ENCODE data around the gene MMP10. TPM values are rescaled to one million over a fixed set of nuclear protein-coding genes. Genes with fewer than 3 reads are reported as not detected.

Gene MMP10
- total RNA-seq, 1 experiment from 2014 or later: not detected

DNA sequence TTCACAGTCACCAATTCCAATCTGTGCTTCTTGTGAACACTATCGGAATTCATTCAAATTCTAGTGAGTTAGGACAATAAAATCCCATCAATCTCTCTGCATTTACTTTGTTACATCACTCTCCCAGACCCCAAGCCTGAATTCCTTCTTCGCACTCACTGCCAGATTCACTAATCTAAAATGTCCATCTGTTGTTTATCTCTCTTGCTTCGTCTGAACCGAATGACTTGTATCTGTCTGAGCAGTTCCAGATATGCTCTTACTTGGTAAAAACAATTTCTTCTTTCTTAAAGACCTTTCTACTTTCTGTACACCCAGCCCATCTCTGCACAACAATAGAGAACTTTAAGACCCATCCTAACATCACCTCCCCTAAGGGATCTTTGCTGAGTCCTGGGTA lies 7.0 kb downstream of the MMP10 start:
- no peak for DNase-seq
- Histone ChIP-seq H3K9me2 (ENCODE audit: insufficient read depth) (no peaks in the 10 kb centered on the region), H3K4me2 (no peak overlapping the region), H3K9me3 (ENCODE audit: insufficient read depth, low read depth) (no peaks in the 10 kb centered on the region), H4K20me1 (ENCODE audit: insufficient read depth) (no peaks in the 10 kb centered on the region), H3K4me1 (replicated peaks; ENCODE audit: insufficient read depth) (no peaks in the 10 kb centered on the region), H3K36me3 (ENCODE audit: low read depth) (no peaks in the 10 kb centered on the region), H3K4me3 (no peak overlapping the region), H3K27ac (no peak overlapping the region), H3K79me2 (ENCODE audit: low read depth) (no peaks in the 10 kb centered on the region), H2AFZ (no peak overlapping the region), H3K27me3 (ENCODE audit: insufficient read depth, low read depth) (no peaks in the 10 kb centered on the region), H3F3A (ENCODE audit: insufficient read depth, low read depth) (no peaks in the 10 kb centered on the region)
- no TSS peak for BruUV-seq (replicated peaks)
- ChIA-PET CTCF (no interaction called here), POLR2A (ENCODE audit: unreplicated experiment) (no interaction called here)
- TF ChIP-seq CTCF (conservative IDR thresholded peaks at IDR 0.05) (no peak), EZH2 (IDR thresholded peaks at IDR 0.05; ENCODE audit: low read depth) (no peak)
- intact Hi-C loops (cut with micrococcal nuclease; ENCODE audit: unreplicated experiment): no loop called here

DNA sequence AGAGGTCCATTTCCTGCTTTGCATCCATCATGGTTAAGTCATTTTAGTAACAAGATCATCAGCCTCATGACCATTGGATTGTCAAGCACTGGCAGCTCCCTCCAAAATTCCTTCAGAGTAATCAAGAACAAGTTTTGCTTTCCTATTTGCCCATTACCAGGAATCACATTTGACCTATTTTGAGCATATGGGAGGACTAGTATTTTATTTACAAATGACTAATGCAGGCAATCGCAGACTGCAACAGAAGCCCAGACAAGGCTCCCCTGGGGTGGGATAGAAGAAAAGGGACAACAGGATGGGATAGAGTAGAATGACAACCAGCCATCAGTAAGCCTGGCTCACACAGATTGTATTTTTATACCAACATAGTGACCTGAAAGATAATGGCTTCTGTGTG lies 9.1 kb downstream of the MMP10 start:
- no peaks in the 10 kb centered on the region for H3F3A ChIP-seq (ENCODE audit: insufficient read depth, low read depth)
- no peaks in the 10 kb centered on the region for H3K4me1 ChIP-seq (replicated peaks; ENCODE audit: insufficient read depth)
- H3K27me3 ChIP-seq (ENCODE audit: insufficient read depth, low read depth): no peaks in the 10 kb centered on the region
- ChIA-PET CTCF (no interaction called here), POLR2A (ENCODE audit: unreplicated experiment) (no interaction called here)
- no peak overlapping the region for H3K27ac ChIP-seq
- peak in 1 of 2 experiments; percentile 25 for DNase-seq
- no peaks in the 10 kb centered on the region for H3K9me2 ChIP-seq (ENCODE audit: insufficient read depth)
- no peak overlapping the region for H2AFZ ChIP-seq
- H3K9me3 ChIP-seq (ENCODE audit: insufficient read depth, low read depth): no peaks in the 10 kb centered on the region
- no TSS peak for BruUV-seq (replicated peaks)
- no peaks in the 10 kb centered on the region for H3K79me2 ChIP-seq (ENCODE audit: low read depth)
- H3K4me2 ChIP-seq: no peak overlapping the region
- no peaks in the 10 kb centered on the region for H4K20me1 ChIP-seq (ENCODE audit: insufficient read depth)
- intact Hi-C loops (cut with micrococcal nuclease; ENCODE audit: unreplicated experiment): no loop called here
- TF ChIP-seq CTCF (conservative IDR thresholded peaks at IDR 0.05): no peak
- TF ChIP-seq EZH2 (IDR thresholded peaks at IDR 0.05; ENCODE audit: low read depth): no peak
- no peak overlapping the region for H3K4me3 ChIP-seq
- no peaks in the 10 kb centered on the region for H3K36me3 ChIP-seq (ENCODE audit: low read depth)

DNA sequence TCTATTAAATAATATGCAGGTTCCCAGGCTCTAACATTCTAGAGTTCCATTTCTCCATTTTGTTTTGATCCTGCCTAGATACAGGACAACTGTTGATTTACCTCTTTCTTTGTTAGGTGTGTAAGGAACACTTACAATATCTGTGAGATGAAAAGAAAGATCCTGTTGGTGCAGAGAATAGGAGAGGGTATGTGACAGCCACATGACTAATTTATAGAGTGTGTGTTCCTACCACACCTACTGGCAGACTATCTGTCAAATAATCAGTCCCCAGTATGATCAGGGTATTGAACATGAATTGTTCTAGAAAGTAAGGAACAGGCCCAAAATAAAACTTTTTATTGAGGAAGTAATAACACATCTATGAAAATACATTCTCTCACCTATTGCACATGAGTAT lies 10.2 kb downstream of the MMP10 start:
- ChIA-PET POLR2A (ENCODE audit: unreplicated experiment) (no interaction called here), CTCF (no interaction called here)
- no peak for DNase-seq
- TF ChIP-seq CTCF (conservative IDR thresholded peaks at IDR 0.05) (no peak), EZH2 (IDR thresholded peaks at IDR 0.05; ENCODE audit: low read depth) (no peak)
- H3K27me3 ChIP-seq (ENCODE audit: insufficient read depth, low read depth): no peaks in the 10 kb centered on the region
- H3K36me3 ChIP-seq (ENCODE audit: low read depth): no peaks in the 10 kb centered on the region
- H3K4me2 ChIP-seq: no peak overlapping the region
- no TSS peak for BruUV-seq (replicated peaks)
- H3K4me3 ChIP-seq: no peak overlapping the region
- H3K9me3 ChIP-seq (ENCODE audit: insufficient read depth, low read depth): no peaks in the 10 kb centered on the region
- no peaks in the 10 kb centered on the region for H3K9me2 ChIP-seq (ENCODE audit: insufficient read depth)
- no peaks in the 10 kb centered on the region for H3K79me2 ChIP-seq (ENCODE audit: low read depth)
- no peaks in the 10 kb centered on the region for H3K4me1 ChIP-seq (replicated peaks; ENCODE audit: insufficient read depth)
- intact Hi-C loops (cut with micrococcal nuclease; ENCODE audit: unreplicated experiment): no loop called here
- no peak overlapping the region for H2AFZ ChIP-seq
- H3K27ac ChIP-seq: no peak overlapping the region
- H3F3A ChIP-seq (ENCODE audit: insufficient read depth, low read depth): no peaks in the 10 kb centered on the region
- no peaks in the 10 kb centered on the region for H4K20me1 ChIP-seq (ENCODE audit: insufficient read depth)

Measured in PC-9 (cell line).